Panc1 (cell line): ENCODE measurements around the gene ADGRV1. TPM values are rescaled to one million over a fixed set of nuclear protein-coding genes. Genes with fewer than 3 reads are reported as not detected.
A peak's percentile ranks its signal among the peaks of the same experiment; 100 is the strongest.

Source experiments
- ATAC-seq: fragments of 200-7000 bp; cut with Tn5 transposase; 2 replicates; pipeline ENCODE4 v1.9.1; 2020; ENCODE audit warnings: mild to moderate bottlenecking, moderate library complexity
- BruUV-seq: library from RNA; stranded (reverse); fragments of 400-500 nt; replicated peaks from 2 replicates; lab custom pipeline; 2021; lab: Mats Ljungman, UMichigan
- CTCF ChIA-PET: fragments of 300-600 bp; sonication (Branson Sonifier 250); formaldehyde crosslinking; loops from one replicate; lab custom pipeline; 2022; ENCODE audit warnings: antibody characterized with exemption; lab: Charles Lee
- POLR2A ChIA-PET: fragments of 300-600 bp; sonication (Branson Sonifier 250); formaldehyde crosslinking; loops from one replicate; lab custom pipeline; 2022; ENCODE audit warnings: antibody characterized with exemption; lab: Charles Lee
- DNase-seq: peaks from one replicate; pipeline ENCODE4 v3.0.0-alpha.2; 2010; ENCODE audit warnings: low read depth, low spot score
- H3K27ac ChIP-seq: 2 replicates; pipeline ENCODE4 v1.5.1; 2011; ENCODE audit warnings: mild to moderate bottlenecking, low read length, inconsistent platforms
- H3K27me3 ChIP-seq: fragments of 200-500 bp; sonication (Bioruptor generic); 2 replicates; pipeline ENCODE4 v1.6.0; 2014; ENCODE audit warnings: low read length, inconsistent platforms; ENCODE audit not compliant: control insufficient read depth, insufficient read depth
- H3K36me3 ChIP-seq: fragments of 200-500 bp; sonication (Bioruptor generic); 2 replicates; pipeline ENCODE4 v1.5.1; 2014; ENCODE audit warnings: inconsistent platforms, mild to moderate bottlenecking, low read length, moderate library complexity; ENCODE audit not compliant: control insufficient read depth, insufficient read depth
- H3K4me1 ChIP-seq: 2 replicates; pipeline ENCODE4 v1.5.1; 2011; ENCODE audit warnings: inconsistent platforms, mild to moderate bottlenecking, low read length, moderate library complexity; ENCODE audit not compliant: control insufficient read depth, insufficient read depth
- H3K4me3 ChIP-seq, 2 experiments: 2 replicates each; pipeline ENCODE4 v1.5.1; 2011 to 2012; ENCODE audit warnings: low read depth in 2 of 2, low read length in 2 of 2, mild to moderate bottlenecking in 2 of 2, inconsistent platforms in 1 of 2, moderate library complexity in 1 of 2
- H3K9me3 ChIP-seq: fragments of 200-500 bp; sonication (Bioruptor generic); 2 replicates; pipeline ENCODE4 v1.5.1; 2014; ENCODE audit warnings: low read depth, mild to moderate bottlenecking, inconsistent platforms, low read length, moderate library complexity; ENCODE audit not compliant: control insufficient read depth, insufficient read depth
- POLR2AphosphoS5 ChIP-seq: IDR thresholded peaks from 2 replicates; pipeline ENCODE4 v1.6.1; 2012; ENCODE audit warnings: mild to moderate bottlenecking, low read depth, low read length, moderate library complexity
- SIN3A ChIP-seq: IDR thresholded peaks from 2 replicates; pipeline ENCODE4 v1.6.1; 2012; ENCODE audit warnings: low read depth, mild to moderate bottlenecking, low read length, moderate library complexity, borderline replicate concordance; ENCODE audit not compliant: insufficient read depth
- TCF7L2 ChIP-seq: IDR thresholded peaks from 2 replicates; pipeline ENCODE4 v1.6.1; 2011; ENCODE audit warnings: mild to moderate bottlenecking, low read depth, low read length, inconsistent platforms
- in situ Hi-C: cut with HindIII; loops from 2 replicates; pipeline ENCODE4 v1.10.0; 2016; ENCODE audit warnings: low sequenced_read_pairs, low pct_unique_long_range_greater_than_20kb
- intact Hi-C: fragments of 100-400 bp; cut with micrococcal nuclease; formaldehyde crosslinking; loops from one replicate; pipeline ENCODE4 v1.10.0; 2022; ENCODE audit not compliant: unreplicated experiment
- total RNA-seq: library from RNA; stranded (reverse); gene quantifications from one replicate; pipeline ENCODE4 v1.2.1, GENCODE V29; 2021; ENCODE audit not compliant: unreplicated experiment
- TF ChIP-seq, protein P1 (sequence below): fragments of 450-650 bp; IDR thresholded peaks from 2 replicates; pipeline ENCODE4 v1.5.1; 2017; ENCODE audit warnings: mild to moderate bottlenecking
- TF ChIP-seq, protein P2 (sequence below), 2 experiments: IDR thresholded peaks; 2 replicates each; pipeline ENCODE4 v1.6.1; 2011 to 2012; ENCODE audit warnings: low read depth in 2 of 2, control low read depth in 1 of 2, low read length in 1 of 2, mild to moderate bottlenecking in 1 of 2, moderate library complexity in 1 of 2; ENCODE audit not compliant: insufficient read depth in 1 of 2

The ADGRV1 gene
- total RNA-seq, 1 experiment from 2014 or later = 0.49 TPM

DNA sequence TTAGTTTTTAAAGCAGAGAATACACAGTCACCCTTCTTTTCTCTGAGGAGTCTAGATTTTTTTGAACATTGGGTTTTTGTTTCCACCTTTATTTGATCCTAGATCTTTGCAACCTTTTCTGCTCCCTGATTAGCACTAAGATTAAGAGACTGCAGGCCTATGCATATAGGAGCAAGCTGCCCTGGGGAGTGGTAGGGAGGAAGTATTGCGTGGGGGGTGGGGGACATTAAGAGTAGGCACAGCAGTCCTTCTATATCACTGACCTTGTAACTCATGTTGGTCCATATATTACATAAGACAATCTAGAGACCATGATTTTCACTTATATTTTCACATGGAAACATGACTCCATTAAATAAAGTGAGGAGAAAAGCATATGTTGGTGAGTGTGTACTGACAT is 149.1 kb downstream of the ADGRV1 start:
- H3K9me3 ChIP-seq = no peaks in the 10 kb centered on the region
- intact Hi-C loops = loop anchor here (1.0 kb wide), 1 partner anchor 76 kb away; no protein-coding TSS in a partner anchor
- TF ChIP-seq TCF7L2 = no peak
- TF ChIP-seq, protein P1, sequence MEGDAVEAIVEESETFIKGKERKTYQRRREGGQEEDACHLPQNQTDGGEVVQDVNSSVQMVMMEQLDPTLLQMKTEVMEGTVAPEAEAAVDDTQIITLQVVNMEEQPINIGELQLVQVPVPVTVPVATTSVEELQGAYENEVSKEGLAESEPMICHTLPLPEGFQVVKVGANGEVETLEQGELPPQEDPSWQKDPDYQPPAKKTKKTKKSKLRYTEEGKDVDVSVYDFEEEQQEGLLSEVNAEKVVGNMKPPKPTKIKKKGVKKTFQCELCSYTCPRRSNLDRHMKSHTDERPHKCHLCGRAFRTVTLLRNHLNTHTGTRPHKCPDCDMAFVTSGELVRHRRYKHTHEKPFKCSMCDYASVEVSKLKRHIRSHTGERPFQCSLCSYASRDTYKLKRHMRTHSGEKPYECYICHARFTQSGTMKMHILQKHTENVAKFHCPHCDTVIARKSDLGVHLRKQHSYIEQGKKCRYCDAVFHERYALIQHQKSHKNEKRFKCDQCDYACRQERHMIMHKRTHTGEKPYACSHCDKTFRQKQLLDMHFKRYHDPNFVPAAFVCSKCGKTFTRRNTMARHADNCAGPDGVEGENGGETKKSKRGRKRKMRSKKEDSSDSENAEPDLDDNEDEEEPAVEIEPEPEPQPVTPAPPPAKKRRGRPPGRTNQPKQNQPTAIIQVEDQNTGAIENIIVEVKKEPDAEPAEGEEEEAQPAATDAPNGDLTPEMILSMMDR = no peak
- no peak for TF ChIP-seq SIN3A
- TF ChIP-seq POLR2AphosphoS5 = no peak
- TF ChIP-seq, protein P2, sequence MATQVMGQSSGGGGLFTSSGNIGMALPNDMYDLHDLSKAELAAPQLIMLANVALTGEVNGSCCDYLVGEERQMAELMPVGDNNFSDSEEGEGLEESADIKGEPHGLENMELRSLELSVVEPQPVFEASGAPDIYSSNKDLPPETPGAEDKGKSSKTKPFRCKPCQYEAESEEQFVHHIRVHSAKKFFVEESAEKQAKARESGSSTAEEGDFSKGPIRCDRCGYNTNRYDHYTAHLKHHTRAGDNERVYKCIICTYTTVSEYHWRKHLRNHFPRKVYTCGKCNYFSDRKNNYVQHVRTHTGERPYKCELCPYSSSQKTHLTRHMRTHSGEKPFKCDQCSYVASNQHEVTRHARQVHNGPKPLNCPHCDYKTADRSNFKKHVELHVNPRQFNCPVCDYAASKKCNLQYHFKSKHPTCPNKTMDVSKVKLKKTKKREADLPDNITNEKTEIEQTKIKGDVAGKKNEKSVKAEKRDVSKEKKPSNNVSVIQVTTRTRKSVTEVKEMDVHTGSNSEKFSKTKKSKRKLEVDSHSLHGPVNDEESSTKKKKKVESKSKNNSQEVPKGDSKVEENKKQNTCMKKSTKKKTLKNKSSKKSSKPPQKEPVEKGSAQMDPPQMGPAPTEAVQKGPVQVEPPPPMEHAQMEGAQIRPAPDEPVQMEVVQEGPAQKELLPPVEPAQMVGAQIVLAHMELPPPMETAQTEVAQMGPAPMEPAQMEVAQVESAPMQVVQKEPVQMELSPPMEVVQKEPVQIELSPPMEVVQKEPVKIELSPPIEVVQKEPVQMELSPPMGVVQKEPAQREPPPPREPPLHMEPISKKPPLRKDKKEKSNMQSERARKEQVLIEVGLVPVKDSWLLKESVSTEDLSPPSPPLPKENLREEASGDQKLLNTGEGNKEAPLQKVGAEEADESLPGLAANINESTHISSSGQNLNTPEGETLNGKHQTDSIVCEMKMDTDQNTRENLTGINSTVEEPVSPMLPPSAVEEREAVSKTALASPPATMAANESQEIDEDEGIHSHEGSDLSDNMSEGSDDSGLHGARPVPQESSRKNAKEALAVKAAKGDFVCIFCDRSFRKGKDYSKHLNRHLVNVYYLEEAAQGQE (IDR thresholded peaks at IDR 0.05; ENCODE audit: insufficient read depth in 1 of 2, low read depth in 2 of 2, low read length in 1 of 2) = no peak
- no peaks in the 10 kb centered on the region for H3K36me3 ChIP-seq
- no peak for DNase-seq
- H3K4me3 ChIP-seq = no peak overlapping the region
- no TSS peak for BruUV-seq
- in situ Hi-C loops = no loop called here
- peaks cover 21% of the 10 kb centered on the region for H3K27me3 ChIP-seq
- no peaks in the 10 kb centered on the region for H3K4me1 ChIP-seq
- CTCF ChIA-PET = interaction anchor here (0.7 to 1.7 kb wide), 2 partner anchors 76 to 175 kb away, joined by 4 to 10 read pairs; no protein-coding TSS in a partner anchor
- H3K27ac ChIP-seq = no peak overlapping the region
- ATAC-seq = no peak
- POLR2A ChIA-PET = no interaction called here

DNA sequence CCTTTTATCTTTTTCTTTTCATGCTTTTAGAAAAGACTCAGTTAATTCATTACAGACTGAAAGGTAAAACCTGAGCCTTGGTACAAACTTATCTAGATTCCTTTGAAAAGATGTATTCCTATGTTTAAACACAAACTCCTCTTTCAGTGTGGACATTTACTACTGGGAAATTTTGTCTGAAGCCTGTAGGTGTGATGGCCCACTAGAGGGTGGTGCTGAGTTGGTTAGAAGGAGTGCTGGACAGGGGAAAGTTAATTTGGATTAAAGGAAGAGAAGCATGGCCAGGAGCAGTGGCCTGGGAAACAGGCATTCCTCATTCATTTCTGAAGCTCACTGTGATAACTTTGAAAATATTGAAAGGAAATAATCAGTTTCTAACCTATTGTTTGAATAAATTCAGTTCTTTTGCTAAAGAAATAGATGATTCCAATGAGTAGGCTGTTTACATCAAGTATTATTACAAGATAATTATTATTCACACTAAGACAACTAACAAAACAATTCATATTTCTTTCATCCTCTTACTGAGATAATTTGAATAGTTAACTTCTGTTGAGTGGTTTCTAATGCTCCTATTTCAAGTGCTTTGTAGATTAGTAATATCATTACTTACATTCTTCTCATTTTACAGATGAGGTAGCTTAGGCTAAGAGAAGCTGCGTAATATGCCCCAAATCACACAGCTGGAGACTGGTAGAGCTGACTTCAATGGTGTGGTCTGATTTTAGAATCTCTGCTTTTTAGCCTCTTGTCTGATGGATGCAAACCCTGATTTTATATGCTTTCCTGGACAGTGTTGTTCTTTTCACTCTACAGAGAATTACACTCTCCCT is 150.9 kb downstream of the ADGRV1 start:
- no peak overlapping the region for H3K4me3 ChIP-seq
- CTCF ChIA-PET = interaction anchor here (1.7 kb wide), 1 partner anchor 74 kb away, joined by 10 read pairs; no protein-coding TSS in a partner anchor
- no peaks in the 10 kb centered on the region for H3K9me3 ChIP-seq
- TF ChIP-seq, protein P2 (IDR thresholded peaks at IDR 0.05; ENCODE audit: insufficient read depth in 1 of 2, low read depth in 2 of 2, low read length in 1 of 2) = peak; percentile 45 to 54; a peak in 2 of 4 replicates
- TF ChIP-seq TCF7L2 (no peak), POLR2AphosphoS5 (no peak), SIN3A (no peak)
- TF ChIP-seq, protein P1 = peak; percentile 84
- H3K27me3 ChIP-seq = peaks cover 16% of the 10 kb centered on the region
- H3K27ac ChIP-seq = no peak overlapping the region
- ATAC-seq = peak; percentile 91
- no peaks in the 10 kb centered on the region for H3K4me1 ChIP-seq
- in situ Hi-C loops (no loop called here), intact Hi-C loops (no loop called here)
- POLR2A ChIA-PET = no interaction called here
- H3K36me3 ChIP-seq = no peaks in the 10 kb centered on the region
- no TSS peak for BruUV-seq
- DNase-seq = peak; percentile 22
